Neuronal stem cell (in vitro differentiated cells): ENCODE results near the gene SLC22A23.

Source experiments
- DNase-seq: peaks from one replicate; pipeline ENCODE4 v3.0.0-alpha.2; 2013; ENCODE audit warnings: low spot score
- H2AFZ ChIP-seq: one replicate; pipeline ENCODE4 v1.6.1; 2013; ENCODE audit warnings: mild to moderate bottlenecking, low read length, inconsistent platforms
- H2AK5ac ChIP-seq: 2 replicates; pipeline ENCODE4 v1.6.1; 2013; ENCODE audit warnings: low read depth, mild to moderate bottlenecking, inconsistent platforms, low read length, moderate library complexity, mixed read lengths
- H2BK120ac ChIP-seq: 2 replicates; pipeline ENCODE4 v1.6.1; 2013; ENCODE audit warnings: low read depth, mild to moderate bottlenecking, inconsistent platforms, low read length, moderate library complexity, mixed read lengths
- H2BK12ac ChIP-seq: one replicate; pipeline ENCODE4 v1.6.1; 2013; ENCODE audit warnings: low read length, inconsistent platforms
- H2BK15ac ChIP-seq: 2 replicates; pipeline ENCODE4 v1.6.1; 2013; ENCODE audit warnings: mild to moderate bottlenecking, low read length, inconsistent platforms, mixed read lengths
- H2BK5ac ChIP-seq: one replicate; pipeline ENCODE4 v1.6.1; 2013; ENCODE audit warnings: inconsistent platforms, mild to moderate bottlenecking, low read length, moderate library complexity
- H3K14ac ChIP-seq: one replicate; pipeline ENCODE4 v1.6.1; 2013; ENCODE audit warnings: low read length, inconsistent platforms
- H3K18ac ChIP-seq: 2 replicates; pipeline ENCODE4 v1.6.1; 2013; ENCODE audit warnings: low read length, inconsistent platforms
- H3K23ac ChIP-seq: 2 replicates; pipeline ENCODE4 v1.6.1; 2013; ENCODE audit warnings: low read depth, mild to moderate bottlenecking, mixed read lengths, low read length, inconsistent platforms; ENCODE audit not compliant: poor library complexity
- H3K27ac ChIP-seq: replicated peaks from 3 replicates; pipeline ENCODE4 v1.5.1; 2013; ENCODE audit warnings: low read length, inconsistent platforms
- H3K27me3 ChIP-seq, 3 experiments: 2 replicates each; pipeline ENCODE4 v1.6.1; 2013; ENCODE audit warnings: low read length in 3 of 3, mild to moderate bottlenecking in 2 of 3, inconsistent platforms in 1 of 3, low read depth in 1 of 3, mixed read lengths in 1 of 3, moderate library complexity in 1 of 3; ENCODE audit not compliant: control insufficient read depth in 3 of 3, insufficient read depth in 3 of 3
- H3K36me3 ChIP-seq, 2 donors: replicated peaks in 1 of 2; 2 replicates each; pipeline ENCODE4 v1.6.1; 2013; ENCODE audit warnings: low read length in 2 of 2; ENCODE audit not compliant: control insufficient read depth in 2 of 2, insufficient read depth in 2 of 2
- H3K4ac ChIP-seq: 2 replicates; pipeline ENCODE4 v1.6.1; 2013; ENCODE audit warnings: inconsistent platforms, mild to moderate bottlenecking, low read length, moderate library complexity
- H3K4me1 ChIP-seq, 2 donors: 1 replicate in 1 of 2; 2 replicates in 1 of 2; pipeline ENCODE4 v1.6.1; 2013; ENCODE audit warnings: low read length in 2 of 2, low read depth in 1 of 2; ENCODE audit not compliant: control insufficient read depth in 2 of 2, insufficient read depth in 1 of 2
- H3K4me2 ChIP-seq: one replicate; pipeline ENCODE4 v1.6.1; 2013; ENCODE audit warnings: mild to moderate bottlenecking, low read length, inconsistent platforms; ENCODE audit not compliant: insufficient read depth, poor library complexity, severe bottlenecking
- H3K4me3 ChIP-seq, 2 donors: 2 replicates each; pipeline ENCODE4 v1.5.1; 2013; ENCODE audit warnings: low read length in 2 of 2, mild to moderate bottlenecking in 2 of 2, inconsistent platforms in 1 of 2, moderate library complexity in 1 of 2
- H3K79me1 ChIP-seq: one replicate; pipeline ENCODE4 v1.6.1; 2013; ENCODE audit warnings: low read depth, mild to moderate bottlenecking, inconsistent platforms, low read length, moderate library complexity
- H3K9ac ChIP-seq: one replicate; pipeline ENCODE4 v1.6.1; 2013; ENCODE audit warnings: mild to moderate bottlenecking, low read depth, low read length, inconsistent platforms; ENCODE audit not compliant: poor library complexity
- H3K9me3 ChIP-seq, 2 donors: replicated peaks in 1 of 2; 2 replicates each; pipeline versions ENCODE3 to v1.6.1; 2013; ENCODE audit warnings: low read length in 2 of 2, mild to moderate bottlenecking in 2 of 2, inconsistent platforms in 1 of 2, low read depth in 1 of 2, mixed read lengths in 1 of 2, moderate library complexity in 1 of 2; ENCODE audit not compliant: control insufficient read depth in 2 of 2, insufficient read depth in 1 of 2
- H4K8ac ChIP-seq: one replicate; pipeline ENCODE4 v1.6.1; 2013; ENCODE audit warnings: low read depth, mild to moderate bottlenecking, inconsistent platforms, low read length, moderate library complexity
- H4K91ac ChIP-seq: one replicate; pipeline ENCODE4 v1.6.1; 2013; ENCODE audit warnings: low read length, low read depth, mild to moderate bottlenecking, inconsistent platforms; ENCODE audit not compliant: poor library complexity
- WGBS, 2 donors: extraction: QIAGEN DNeasy Blood & Tissue Kit; methylation state at CpG; one replicate each; pipeline ENCODE4 v1.1.7; 2013; ENCODE audit warnings: missing lambda C conversion rate in 2 of 2, mixed read lengths in 1 of 2; ENCODE audit not compliant: insufficient read length in 2 of 2, insufficient replicate concordance in 1 of 2; ENCODE audit errors: extremely low coverage in 2 of 2; 5-methylcytosine and 5-hydroxymethylcytosine counted together

Gene SLC22A23

GRCh38 chr6:3429211-3429610, 27.6 kb downstream of the SLC22A23 start:
- Histone ChIP-seq H3K4me1 (peaks cover under 1 to 8% of the 10 kb centered on the region in 2 donors), H4K8ac (no peak overlapping the region), H2AFZ (no peak overlapping the region), H3K27ac (no peak overlapping the region), H2BK15ac (no peak overlapping the region), H2AK5ac (no peak overlapping the region), H3K23ac (no peak overlapping the region), H4K91ac (no peak overlapping the region), H3K4me2 (no peak overlapping the region), H3K9ac (no peak overlapping the region), H2BK120ac (no peak overlapping the region), H3K4me3 (no peak overlapping the region), H3K27me3 (no peaks in the 10 kb centered on the region), H3K36me3 (no peaks in the 10 kb centered on the region), H3K79me1 (no peaks in the 10 kb centered on the region), H3K18ac (no peak overlapping the region), H2BK12ac (no peak overlapping the region), H2BK5ac (no peak overlapping the region), H3K4ac (no peak overlapping the region), H3K9me3 (no peaks in the 10 kb centered on the region), H3K14ac (no peak overlapping the region)
- DNase-seq = no peak
- no CpG with 5 or more reads among the region's 3 CpGs for WGBS, 2 donors

- H3K4me2 ChIP-seq = no peak overlapping the region
- no peaks in the 10 kb centered on the region for H3K79me1 ChIP-seq
- no peaks in the 10 kb centered on the region for H3K9me3 ChIP-seq
- no peak overlapping the region for H3K9ac ChIP-seq
- H3K4me1 ChIP-seq = peaks cover 5 to 12% of the 10 kb centered on the region in 2 donors
- no peak for DNase-seq
- no peak overlapping the region for H2BK15ac ChIP-seq
- H3K4me3 ChIP-seq = no peak overlapping the region
- no peak overlapping the region for H4K8ac ChIP-seq
- no peak overlapping the region for H3K4ac ChIP-seq
- no peak overlapping the region for H2BK120ac ChIP-seq
- no peak overlapping the region for H2AK5ac ChIP-seq
- H4K91ac ChIP-seq = no peak overlapping the region
- no peak overlapping the region for H2BK12ac ChIP-seq
- no peaks in the 10 kb centered on the region for H3K27me3 ChIP-seq
- no peak overlapping the region for H2BK5ac ChIP-seq
- no peak overlapping the region for H3K18ac ChIP-seq
- H2AFZ ChIP-seq = no peak overlapping the region
- no peaks in the 10 kb centered on the region for H3K36me3 ChIP-seq
- WGBS, 2 donors = no CpG with 5 or more reads among the region's 3 CpGs
- H3K23ac ChIP-seq = no peak overlapping the region
- H3K14ac ChIP-seq = no peak overlapping the region
- no peak overlapping the region for H3K27ac ChIP-seq
Measured at GRCh38 chr6:3428700-3429099, 28.1 kb downstream of the SLC22A23 start.

GRCh38 chr6:3428247-3428646, 28.6 kb downstream of the SLC22A23 start:
- Histone ChIP-seq H2AK5ac (no peak overlapping the region), H4K8ac (no peak overlapping the region), H3K27ac (no peak overlapping the region), H2BK12ac (no peak overlapping the region), H3K9ac (no peak overlapping the region), H2AFZ (no peak overlapping the region), H2BK120ac (no peak overlapping the region), H3K23ac (no peak overlapping the region), H3K9me3 (no peaks in the 10 kb centered on the region), H2BK15ac (no peak overlapping the region), H2BK5ac (no peak overlapping the region), H3K4ac (no peak overlapping the region), H3K27me3 (no peaks in the 10 kb centered on the region), H3K18ac (no peak overlapping the region), H3K79me1 (no peaks in the 10 kb centered on the region), H4K91ac (no peak overlapping the region), H3K4me3 (no peak overlapping the region), H3K14ac (no peak overlapping the region), H3K4me2 (no peak overlapping the region), H3K36me3 (no peaks in the 10 kb centered on the region), H3K4me1 (peaks cover 10 to 16% of the 10 kb centered on the region in 2 donors)
- no CpG with 5 or more reads among the region's 4 CpGs for WGBS, 2 donors
- DNase-seq = no peak

- Histone ChIP-seq H2BK15ac (no peak overlapping the region), H3K36me3 (no peaks in the 10 kb centered on the region), H3K18ac (no peak overlapping the region), H4K91ac (no peak overlapping the region), H3K4me2 (no peak overlapping the region), H3K9ac (no peak overlapping the region), H2BK5ac (no peak overlapping the region), H2BK12ac (no peak overlapping the region), H3K79me1 (no peaks in the 10 kb centered on the region), H3K4ac (no peak overlapping the region), H3K14ac (no peak overlapping the region), H4K8ac (no peak overlapping the region), H2BK120ac (no peak overlapping the region), H3K9me3 (no peaks in the 10 kb centered on the region), H3K27me3 (no peaks in the 10 kb centered on the region), H2AFZ (no peak overlapping the region), H2AK5ac (no peak overlapping the region), H3K23ac (no peak overlapping the region), H3K4me1 (peaks cover 13 to 16% of the 10 kb centered on the region in 2 donors), H3K27ac (no peak overlapping the region), H3K4me3 (no peak overlapping the region)
- DNase-seq = no peak
- no CpG with 5 or more reads among the region's 10 CpGs for WGBS, 2 donors
Measured at GRCh38 chr6:3427687-3428085, 29.2 kb downstream of the SLC22A23 start.
